Jurkat, Clone E6-1 (cell line): ENCODE data around the gene NTPCR.
A peak's percentile ranks its signal among the peaks of the same experiment; 100 is the strongest.

Experiments used
- DNase-seq: peaks from one replicate; pipeline ENCODE4 v3.0.0-alpha.2; 2011; ENCODE audit warnings: low read depth, low spot score
- H3K4me3 ChIP-seq: 2 replicates; pipeline ENCODE4 v1.5.1; 2011; ENCODE audit warnings: mild to moderate bottlenecking, low read length, control low read depth, moderate library complexity

The NTPCR gene

DNA sequence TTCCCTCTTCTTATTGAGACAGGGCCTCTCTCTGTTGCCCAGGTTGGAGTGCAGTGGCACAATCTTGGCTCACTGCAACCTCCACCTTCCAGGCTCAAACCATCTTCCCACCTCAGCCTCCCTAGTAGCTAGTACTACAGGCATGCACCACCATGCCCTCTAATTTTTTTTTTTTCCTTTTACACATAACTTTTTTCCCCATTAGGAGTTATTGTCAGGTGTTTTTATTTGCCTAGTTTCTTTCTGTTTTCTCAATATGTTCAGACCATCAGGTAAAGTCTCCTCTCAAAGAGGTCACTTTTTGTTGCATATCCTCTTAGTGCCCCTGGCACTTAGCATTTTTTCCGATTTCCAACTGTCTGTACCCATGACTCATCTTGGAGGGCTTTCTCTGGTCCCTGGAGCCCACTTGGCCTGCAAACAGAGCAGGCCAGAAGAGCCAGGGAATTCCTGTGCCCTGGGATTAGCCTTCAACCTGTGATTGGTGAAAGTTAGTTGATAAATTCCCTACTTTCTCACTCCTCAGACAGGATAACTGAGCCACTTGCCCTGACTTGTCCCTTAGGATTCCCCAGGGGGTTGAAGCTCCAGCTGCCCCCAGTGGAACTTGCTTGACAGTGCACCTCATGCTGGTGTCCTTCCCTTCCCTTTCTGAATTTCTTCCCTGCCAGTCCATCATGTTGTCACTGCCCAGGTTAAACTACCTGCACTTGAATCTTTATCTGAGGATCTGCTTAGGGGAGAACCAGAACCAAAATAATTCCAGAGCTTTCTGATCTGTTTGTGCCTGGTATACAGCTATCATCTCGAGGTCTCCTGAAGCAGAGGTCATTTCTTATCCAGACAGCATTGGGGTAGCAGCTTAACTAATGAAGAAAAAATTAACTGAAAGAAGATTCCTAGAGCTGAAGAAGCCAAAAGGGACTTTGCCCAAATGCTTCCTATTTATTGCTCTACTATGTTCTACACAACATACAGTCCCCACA is 2.4 kb downstream of the NTPCR start:
- no peak overlapping the region for H3K4me3 ChIP-seq
- no peak for DNase-seq

DNA sequence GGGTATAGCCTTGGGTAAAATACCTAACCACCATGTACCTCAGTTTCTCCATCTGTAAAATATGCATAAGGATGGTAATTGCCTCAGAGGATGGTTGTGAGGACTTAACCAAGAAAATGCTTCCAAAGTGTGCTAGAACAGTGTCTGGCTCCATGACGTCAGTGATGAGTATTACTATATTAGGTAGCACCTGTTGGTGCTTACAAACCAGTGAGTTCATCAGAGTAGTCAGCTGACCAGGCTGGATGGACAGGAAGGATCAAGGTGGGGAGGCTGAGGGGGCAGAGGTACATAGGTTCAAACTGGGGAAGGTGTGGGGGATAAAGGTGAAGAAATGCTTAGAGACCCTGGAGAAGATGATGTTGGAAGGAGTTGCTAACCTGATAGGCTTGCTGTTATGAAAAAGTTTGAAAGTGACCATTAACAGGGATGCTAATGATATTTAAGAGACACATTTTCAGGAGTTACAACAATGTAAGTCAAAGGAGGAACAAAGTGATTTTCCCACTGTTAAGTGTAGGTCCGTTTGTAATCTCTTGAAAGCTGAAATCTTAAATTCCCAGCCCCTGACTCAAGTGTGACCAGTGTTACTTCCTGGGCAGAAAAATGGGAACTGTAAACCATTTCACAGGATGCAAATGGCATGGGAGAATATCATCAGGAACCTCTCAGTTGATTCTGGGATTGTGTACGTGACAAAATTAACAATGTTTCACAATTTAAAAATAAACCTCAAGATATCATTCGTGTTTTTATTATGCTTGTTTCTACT is 4.4 kb downstream of the NTPCR start:
- no peak overlapping the region for H3K4me3 ChIP-seq
- no peak for DNase-seq

DNA sequence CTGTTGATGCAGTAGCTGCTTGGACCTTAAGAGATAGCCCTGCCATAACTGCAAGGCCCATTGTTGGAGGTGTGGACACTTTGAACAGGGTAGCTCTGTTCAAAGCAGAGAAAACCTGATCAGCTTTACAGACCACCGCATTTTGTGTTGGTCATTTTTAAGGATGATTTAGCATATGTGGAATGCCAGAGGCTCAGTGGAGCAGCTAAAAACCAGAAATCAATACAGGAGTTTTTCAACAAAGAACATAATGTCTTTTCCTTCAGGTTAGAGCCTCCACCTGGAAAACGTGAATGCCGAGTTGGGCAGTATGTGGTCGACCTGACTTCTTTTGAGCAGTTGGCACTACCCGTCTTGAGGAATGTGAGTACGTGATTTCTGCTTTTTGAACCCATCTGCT is 5.7 kb downstream of the NTPCR start:
- no peak for DNase-seq
- H3K4me3 ChIP-seq: no peak overlapping the region

DNA sequence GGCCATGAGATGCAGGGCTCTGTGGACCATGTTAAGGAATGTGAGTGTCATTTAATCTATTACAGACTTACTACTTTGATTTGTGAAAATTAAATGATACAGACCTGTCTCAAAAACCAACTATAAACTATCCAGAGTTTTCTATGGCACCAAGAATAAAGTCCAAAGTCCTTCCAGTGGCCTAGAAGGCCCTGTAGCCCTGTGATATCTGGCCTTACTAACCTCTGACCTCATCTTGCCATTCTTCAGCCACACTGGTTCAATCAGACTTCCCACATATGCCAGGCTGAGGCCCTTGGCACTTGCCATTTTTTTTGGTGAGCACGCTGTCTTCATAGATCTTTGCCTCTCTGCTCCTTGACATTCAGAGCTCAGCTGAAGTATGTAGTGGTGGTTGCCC is 7.7 kb downstream of the NTPCR start:
- DNase-seq: no peak
- no peak overlapping the region for H3K4me3 ChIP-seq

DNA sequence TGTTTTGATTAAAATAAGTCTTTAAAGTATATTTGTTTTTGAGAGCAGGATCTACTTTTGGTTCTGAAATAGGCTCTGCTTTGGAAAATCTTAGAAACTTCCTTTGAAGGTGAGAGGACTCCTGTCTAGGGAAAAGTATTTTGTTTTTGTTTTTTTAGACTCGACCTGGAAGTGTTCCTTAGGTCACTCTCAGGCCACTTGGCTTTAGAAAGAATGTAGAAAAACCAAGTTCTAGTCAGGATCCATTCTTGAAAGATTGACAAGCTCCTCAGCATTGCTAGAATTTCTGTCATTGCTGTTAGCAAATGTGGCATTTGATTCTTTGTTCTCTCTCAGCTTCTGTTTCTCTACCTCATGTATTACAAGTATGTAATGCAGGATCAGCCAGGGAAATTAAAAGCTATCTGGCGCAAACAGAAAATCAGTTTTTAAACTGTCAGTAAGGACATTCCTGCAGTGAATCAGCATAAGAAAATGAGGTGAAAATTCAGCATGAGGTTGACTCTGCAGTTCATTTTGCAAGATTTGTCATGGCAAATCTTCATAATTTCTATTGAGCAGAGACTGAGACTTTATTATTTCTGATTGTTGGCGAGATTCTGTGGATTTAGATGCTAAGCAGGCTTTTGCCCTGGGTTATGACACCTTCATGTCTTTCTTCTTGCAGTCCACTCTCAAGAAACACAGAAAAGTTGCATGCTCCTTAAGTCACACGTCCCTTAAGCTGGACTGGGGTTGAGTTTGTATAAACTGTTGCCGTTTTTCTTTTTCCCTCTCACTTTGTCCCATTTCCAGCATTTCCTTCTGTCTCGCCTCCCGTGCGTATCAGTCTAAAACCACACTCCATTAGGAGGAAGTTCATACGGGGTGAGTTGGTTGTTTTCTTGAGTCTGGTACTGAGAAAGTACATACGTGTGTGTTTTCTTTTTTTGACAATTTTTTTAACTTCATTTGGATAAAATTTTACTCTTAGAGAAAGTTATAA is 12.6 kb downstream of the NTPCR start:
- peak overlapping the region; percentile 3; the same call in 1 of the 2 replicates for H3K4me3 ChIP-seq
- no peak for DNase-seq

DNA sequence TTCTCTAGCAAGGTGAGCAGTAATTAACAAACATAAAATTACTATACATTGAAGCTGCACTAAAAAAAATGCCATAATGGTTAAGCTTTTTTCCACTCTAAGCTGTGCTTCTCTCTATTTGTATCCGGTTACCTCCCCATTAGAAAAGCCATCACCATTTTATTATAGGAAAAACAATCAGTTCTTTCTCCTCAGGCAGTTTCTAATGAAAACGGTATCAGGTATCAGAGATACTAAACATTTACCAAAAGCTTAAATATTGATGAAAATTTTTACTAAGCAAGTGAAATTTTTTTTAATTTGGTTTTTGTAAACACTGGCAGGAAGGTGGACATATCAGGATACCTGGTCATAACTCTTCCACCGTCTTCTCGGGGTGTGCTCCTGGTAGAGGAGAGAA is 14.2 kb downstream of the NTPCR start:
- no peak overlapping the region for H3K4me3 ChIP-seq
- DNase-seq: no peak

DNA sequence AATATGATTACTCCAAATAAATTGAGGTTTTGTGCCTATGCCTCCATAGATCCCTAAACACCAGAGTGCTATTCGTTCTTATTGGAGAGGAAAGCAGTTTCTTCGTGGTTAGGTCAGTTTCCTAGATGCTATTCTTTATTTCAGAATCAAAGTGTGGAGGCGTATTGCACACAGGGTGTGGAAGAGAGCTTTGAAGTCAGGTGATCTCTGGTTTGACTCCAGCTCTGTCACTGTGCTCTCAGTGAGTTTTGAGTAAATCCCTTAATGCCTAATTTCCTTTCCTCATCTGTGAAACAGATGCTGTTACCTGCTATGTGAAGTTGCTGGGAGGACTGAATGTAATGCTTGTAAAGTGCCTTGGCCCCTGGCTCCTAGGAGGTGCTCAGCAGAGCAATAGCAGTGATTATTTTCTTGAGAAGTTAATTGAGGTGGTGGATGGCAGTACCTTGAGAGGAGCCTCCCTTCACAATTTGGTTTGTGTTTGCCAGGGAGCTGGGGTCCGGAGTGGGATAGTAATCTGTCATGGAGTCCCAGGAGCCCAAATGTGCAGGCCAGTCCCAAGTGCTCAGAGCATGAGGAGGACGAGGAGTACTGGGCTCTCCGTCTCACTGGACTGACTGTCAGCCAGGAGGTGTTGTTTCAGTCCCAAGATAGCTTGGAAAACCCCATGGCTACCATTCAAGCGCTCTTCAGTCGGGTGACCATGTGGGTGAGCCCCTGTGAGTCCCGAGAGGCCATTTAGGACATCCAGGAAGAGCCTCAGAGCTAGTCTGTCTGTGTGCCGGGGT is 14.9 kb downstream of the NTPCR start:
- peak; percentile 72 for DNase-seq
- no peak overlapping the region for H3K4me3 ChIP-seq

DNA sequence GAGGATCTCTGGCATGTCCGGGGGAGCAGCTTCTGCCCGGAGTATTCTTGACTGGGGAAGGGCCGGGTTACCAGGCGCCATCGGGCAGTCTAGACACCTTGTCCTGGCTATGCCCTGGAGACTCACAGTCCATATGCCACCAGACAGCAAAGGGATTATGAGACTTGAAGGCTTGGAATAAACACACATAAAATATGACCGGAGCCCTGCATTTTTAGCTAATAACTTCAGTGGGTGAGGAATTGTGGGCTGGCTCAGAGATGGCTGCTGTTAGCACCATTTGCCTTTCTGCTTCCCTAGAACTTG is 15.5 kb downstream of the NTPCR start:
- H3K4me3 ChIP-seq: no peak overlapping the region
- DNase-seq: no peak

DNA sequence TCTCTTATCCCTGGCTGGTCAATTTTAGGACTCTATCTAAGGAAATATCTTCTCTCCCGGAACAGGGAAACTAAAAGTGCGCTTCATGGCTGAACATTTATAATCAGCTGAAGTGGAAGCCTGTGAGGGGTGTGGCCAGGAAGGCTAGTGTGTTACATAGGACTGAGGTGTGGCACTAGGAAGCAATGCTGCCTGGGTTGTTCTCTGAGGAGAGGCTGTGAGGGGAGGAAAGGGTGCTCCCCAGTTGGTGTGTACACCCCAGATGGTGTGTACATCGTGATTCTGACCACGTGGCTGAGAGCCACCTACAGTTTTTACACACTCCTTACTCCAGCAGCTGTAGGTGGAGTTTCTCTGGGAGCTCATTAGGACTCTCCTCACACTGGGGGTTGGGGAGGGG is 16.3 kb downstream of the NTPCR start:
- H3K4me3 ChIP-seq: no peak overlapping the region
- no peak for DNase-seq

DNA sequence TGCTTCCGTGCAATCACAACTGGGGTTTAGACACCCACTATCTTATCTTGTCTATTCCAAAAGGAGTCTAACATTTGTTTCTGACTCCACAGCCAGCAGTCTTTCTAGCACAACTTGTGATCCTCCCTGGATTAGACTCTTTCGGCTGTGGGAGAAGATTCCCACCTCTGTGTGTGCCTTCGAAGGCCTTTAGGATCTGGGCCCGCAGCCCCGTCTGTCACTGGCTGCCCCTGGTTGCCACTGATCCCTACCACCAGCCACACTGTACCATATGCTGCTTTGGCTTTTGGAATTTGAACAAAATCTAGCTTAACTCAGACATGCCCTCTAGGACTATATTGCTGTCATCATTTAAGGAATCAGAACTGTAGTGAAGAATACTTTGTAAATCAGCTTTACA is 18.0 kb downstream of the NTPCR start:
- H3K4me3 ChIP-seq: no peak overlapping the region
- DNase-seq: no peak

DNA sequence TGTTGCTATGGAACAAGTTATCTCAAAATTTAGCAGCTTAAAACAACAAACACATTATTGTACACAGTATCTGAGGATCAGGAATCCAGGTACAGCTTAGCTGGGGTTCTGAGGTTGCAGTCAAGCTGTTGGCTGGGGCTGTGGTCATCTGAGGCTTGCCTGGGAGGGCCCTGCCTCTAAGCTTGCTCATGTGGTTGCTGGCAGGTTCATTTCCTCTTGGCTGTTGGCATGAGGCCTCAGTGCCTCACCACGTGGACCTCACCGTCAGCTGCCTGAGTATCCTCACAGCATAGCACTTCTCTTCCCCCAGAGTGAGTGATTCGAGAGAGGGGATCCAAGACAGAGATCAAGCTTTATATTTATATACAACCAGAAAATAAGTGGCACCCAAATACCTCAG is 18.6 kb downstream of the NTPCR start:
- peak; percentile 65 for DNase-seq

DNA sequence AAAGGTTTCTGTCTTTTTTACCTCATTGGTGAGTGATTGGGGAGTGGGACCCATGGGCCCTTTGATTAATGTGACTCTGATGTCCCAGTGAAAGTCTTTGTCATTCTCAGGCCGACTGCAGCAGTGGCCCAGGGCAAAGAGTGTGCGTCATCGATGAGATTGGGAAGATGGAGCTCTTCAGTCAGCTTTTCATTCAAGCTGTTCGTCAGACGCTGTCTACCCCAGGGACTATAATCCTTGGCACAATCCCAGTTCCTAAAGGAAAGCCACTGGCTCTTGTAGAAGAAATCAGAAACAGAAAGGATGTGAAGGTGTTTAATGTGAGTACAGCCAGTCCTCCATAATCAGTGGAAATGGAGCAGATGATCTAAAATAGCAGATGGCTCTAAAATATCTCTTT is 19.4 kb downstream of the NTPCR start:
- H3K4me3 ChIP-seq: no peak overlapping the region
- no peak for DNase-seq

More for the DNA sequence above, 18.6 kb downstream of the NTPCR start:
- no peak overlapping the region for H3K4me3 ChIP-seq

DNA sequence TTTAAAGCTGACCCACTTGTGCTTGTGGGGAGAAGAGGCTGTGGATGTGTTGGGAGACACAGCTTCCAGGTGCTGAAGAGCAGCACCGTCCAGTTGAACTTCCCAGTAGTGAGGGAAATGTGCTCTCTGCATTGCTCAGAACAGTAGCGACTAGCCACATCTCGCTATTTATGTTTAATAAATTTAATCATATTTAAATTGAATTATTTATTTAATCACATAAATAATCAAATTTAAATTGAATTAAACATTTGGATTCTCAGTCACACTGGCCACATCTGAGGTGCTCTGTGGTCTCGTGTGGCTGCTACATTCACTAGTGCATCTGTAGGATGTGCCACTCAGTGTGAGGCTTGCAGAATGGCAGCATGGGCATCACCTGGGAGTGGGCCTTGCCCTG is 20.1 kb downstream of the NTPCR start:
- no peak overlapping the region for H3K4me3 ChIP-seq
- DNase-seq: no peak

DNA sequence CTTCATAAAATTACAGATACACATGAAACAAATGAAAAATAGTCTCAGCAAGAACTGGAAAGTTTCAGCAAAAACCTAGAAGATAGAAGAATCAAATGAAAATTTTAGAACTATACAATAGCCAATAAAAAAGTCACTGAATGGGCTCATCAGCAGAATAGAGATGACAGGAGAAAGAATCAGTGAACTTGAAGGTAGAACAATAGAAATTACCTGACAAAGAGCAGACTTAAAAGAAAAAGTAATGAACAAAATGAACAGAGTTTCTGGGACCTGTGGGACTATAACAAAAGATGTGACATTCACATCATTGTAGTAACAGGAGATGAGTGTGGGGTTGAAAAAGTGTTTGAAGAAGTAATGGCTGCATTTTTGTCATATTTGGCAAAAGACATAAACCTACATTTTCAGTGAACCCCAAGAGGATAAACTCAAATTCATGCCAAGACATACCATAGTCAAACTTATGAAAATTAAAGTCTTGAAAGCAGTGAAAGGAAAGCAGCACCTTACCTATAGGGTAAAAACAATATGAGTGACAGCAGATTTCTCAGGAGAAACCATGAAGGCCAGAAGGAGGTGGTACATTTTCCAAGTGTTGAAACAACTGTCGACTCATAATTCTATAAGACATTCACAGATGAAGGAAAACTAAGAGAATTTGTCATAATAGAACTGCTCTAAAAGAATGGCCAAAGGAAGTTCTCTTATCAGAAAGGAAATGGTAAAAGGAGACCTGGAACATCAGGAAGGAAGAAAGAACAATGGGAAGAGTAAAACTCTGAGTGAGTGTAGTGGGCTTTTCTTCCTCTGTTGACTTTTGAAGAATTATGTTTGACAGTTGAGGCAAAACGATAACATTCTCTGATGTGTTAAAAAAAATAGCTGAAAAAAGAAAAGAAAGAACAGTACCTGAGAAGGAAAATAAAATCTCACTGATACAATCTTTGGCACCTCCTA is 23.5 kb downstream of the NTPCR start:
- DNase-seq: no peak

DNA sequence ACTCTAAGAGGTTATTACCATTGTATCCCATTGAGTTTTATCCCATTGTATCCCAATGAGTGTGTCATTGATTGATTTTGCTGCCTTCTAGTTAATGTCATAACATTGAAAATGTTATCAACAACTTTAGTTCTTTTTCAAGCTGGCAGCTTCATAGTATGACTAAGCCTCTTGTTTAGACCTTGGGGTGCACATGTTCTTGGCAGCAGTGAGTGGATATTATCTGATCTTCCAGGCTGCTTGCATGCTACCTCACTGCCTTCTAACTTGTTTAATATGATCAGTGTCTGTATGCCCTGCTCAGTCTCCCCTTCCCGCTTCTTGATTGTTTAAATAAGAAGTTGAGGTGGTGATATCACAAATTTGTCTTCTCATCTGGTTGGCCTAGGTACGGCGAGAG is 24.6 kb downstream of the NTPCR start:
- no peak for DNase-seq
- H3K4me3 ChIP-seq: no peak overlapping the region

More for the DNA sequence above, 23.5 kb downstream of the NTPCR start:
- no peak overlapping the region for H3K4me3 ChIP-seq

DNA sequence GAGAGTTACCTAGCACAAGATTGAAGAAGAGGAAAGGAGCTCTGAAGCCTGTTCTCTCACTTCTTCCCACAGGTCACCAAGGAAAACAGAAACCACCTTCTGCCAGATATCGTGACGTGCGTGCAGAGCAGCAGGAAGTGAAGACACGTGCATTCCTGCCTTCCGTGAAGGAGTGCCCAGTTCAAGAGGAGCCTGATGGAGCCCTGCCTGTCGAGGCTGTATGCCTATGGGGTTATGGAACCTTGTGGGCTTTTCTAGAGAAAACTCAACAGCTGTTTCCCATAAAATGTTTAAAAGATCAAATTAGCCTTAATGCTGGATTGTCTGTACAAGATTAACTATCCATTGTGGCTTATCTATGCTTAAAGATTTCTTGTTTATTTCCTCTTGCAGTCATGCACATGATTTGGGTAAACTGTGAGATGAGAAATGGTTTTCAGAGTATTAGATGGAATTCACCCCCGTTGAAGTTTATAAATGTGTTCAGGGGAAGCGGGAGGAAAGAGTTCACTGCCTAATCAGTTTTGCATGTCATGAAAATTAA is 27.8 kb downstream of the NTPCR start:
- DNase-seq: no peak
- H3K4me3 ChIP-seq: no peak overlapping the region

DNA sequence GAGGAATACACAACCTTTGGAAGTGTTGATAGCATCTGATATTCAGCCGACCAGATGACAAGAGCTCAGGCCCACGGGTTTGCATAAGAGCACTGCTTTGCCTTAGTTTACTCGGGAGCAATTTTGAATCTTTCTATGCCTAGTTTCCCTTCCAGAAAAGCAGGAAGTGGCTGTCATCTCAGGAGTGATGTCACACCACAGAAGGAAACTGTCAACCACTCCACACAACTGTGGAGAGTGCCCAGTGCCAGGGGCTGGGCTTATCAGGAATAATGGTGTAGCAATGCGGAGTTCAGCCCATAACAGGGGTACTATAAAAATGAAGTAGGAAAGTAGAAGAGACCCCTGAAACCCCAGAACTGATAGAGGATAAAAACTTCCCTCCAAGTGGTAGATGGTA is 28.4 kb downstream of the NTPCR start:
- DNase-seq: no peak
- H3K4me3 ChIP-seq: no peak overlapping the region
